Bronchial epithelial cell (primary cell): ENCODE results near the gene PREX1. TPM values are rescaled to one million over a fixed set of nuclear protein-coding genes. Genes with fewer than 3 reads are reported as not detected.

Source experiments
- DNase-seq: peaks from one replicate; pipeline ENCODE4 v3.0.0-alpha.2; 2010; ENCODE audit warnings: low read depth
- FAIRE-seq: peaks from 2 replicates; lab custom pipeline; 2011; peaks lifted over from hg19 to GRCh38; lab: Jason Lieb, UNC
- H3K27me3 ChIP-seq: 2 replicates; pipeline ENCODE4 v1.5.1; 2011; ENCODE audit warnings: low read length; ENCODE audit not compliant: control insufficient read depth, insufficient read depth
- H3K36me3 ChIP-seq: 2 replicates; pipeline ENCODE4 v1.5.1; 2011; ENCODE audit warnings: low read length; ENCODE audit not compliant: control insufficient read depth, insufficient read depth
- H3K4me3 ChIP-seq: 2 replicates; pipeline ENCODE4 v1.5.1; 2011; ENCODE audit warnings: mild to moderate bottlenecking, low read depth, low read length, control low read depth
- total RNA-seq: library from RNA; depleted of rRNA; stranded (reverse); fragments of >200 nt; gene quantifications from 2 replicates; pipeline ENCODE4 v1.2.1, GENCODE V29; 2014
- TF ChIP-seq, protein P1 (sequence below): IDR thresholded peaks from 2 replicates; pipeline ENCODE4 v1.5.1; 2011; ENCODE audit warnings: mild to moderate bottlenecking, moderate library complexity, low read length, control low read depth, inconsistent platforms; ENCODE audit not compliant: insufficient read depth, severe bottlenecking

The PREX1 gene
- total RNA-seq, 1 donor from 2014 or later, result under 0.01 TPM

- DNase-seq (no peak), FAIRE-seq (no peak)
- H3K27me3 ChIP-seq, result no peaks in the 10 kb centered on the region
- TF ChIP-seq, protein P1, sequence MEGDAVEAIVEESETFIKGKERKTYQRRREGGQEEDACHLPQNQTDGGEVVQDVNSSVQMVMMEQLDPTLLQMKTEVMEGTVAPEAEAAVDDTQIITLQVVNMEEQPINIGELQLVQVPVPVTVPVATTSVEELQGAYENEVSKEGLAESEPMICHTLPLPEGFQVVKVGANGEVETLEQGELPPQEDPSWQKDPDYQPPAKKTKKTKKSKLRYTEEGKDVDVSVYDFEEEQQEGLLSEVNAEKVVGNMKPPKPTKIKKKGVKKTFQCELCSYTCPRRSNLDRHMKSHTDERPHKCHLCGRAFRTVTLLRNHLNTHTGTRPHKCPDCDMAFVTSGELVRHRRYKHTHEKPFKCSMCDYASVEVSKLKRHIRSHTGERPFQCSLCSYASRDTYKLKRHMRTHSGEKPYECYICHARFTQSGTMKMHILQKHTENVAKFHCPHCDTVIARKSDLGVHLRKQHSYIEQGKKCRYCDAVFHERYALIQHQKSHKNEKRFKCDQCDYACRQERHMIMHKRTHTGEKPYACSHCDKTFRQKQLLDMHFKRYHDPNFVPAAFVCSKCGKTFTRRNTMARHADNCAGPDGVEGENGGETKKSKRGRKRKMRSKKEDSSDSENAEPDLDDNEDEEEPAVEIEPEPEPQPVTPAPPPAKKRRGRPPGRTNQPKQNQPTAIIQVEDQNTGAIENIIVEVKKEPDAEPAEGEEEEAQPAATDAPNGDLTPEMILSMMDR, result no peak
- H3K36me3 ChIP-seq, result no peaks in the 10 kb centered on the region
- no peak overlapping the region for H3K4me3 ChIP-seq
These were observed 166.0 kb downstream of the PREX1 start for GRCh38 chr20:48661575-48662455.

DNA sequence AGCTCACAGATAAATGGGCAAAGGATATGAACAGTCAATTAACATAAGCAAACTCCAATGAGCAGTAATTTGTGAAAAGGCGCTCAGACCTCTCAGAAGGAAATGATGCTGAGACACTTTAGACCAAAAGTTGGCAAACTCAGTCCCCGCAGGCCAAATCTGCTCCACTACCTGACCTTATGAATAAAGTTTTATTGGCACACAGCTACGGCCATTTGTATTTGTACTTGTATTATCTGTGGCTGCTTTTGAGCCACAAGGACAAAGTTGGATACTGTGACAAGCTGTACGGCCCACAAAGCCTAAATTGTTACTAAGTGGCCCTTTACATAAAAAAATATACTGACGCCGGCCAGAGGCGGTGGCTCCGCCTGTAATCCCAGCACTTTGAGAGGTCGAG lies 167.0 kb downstream of the PREX1 start:
- DNase-seq, result no peak
- TF ChIP-seq, protein P1, result no peak
- Histone ChIP-seq H3K4me3 (no peak overlapping the region), H3K27me3 (no peaks in the 10 kb centered on the region), H3K36me3 (no peaks in the 10 kb centered on the region)
- no peak for FAIRE-seq

- FAIRE-seq (no peak), DNase-seq (no peak)
- Histone ChIP-seq H3K27me3 (no peaks in the 10 kb centered on the region), H3K4me3 (no peak overlapping the region), H3K36me3 (no peaks in the 10 kb centered on the region)
- TF ChIP-seq, protein P1, result no peak
These were observed 167.9 kb downstream of the PREX1 start for GRCh38 chr20:48659858-48660257.

DNA sequence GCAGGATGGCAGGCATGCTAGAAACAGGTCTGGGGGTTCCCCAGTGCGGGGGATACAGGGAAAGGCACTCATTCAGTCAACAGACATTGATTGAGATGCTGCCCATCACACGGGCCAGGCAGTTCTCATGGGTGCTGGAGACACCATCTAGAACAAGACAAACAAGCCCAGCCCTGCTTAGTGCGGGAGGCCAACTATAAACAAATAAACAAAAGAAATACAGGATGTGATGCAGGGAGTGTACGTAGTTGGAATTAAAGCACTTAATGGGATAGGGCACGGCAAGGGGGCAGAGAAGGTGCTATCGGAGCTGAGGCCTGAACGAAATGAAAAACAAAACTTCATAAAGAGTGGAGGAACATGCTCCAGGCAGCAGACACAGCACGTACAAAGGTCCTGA lies 169.3 kb downstream of the PREX1 start:
- FAIRE-seq, result no peak
- no peaks in the 10 kb centered on the region for H3K36me3 ChIP-seq
- no peak for DNase-seq
- TF ChIP-seq, protein P1, result no peak
- H3K4me3 ChIP-seq, result no peak overlapping the region
- no peaks in the 10 kb centered on the region for H3K27me3 ChIP-seq

DNA sequence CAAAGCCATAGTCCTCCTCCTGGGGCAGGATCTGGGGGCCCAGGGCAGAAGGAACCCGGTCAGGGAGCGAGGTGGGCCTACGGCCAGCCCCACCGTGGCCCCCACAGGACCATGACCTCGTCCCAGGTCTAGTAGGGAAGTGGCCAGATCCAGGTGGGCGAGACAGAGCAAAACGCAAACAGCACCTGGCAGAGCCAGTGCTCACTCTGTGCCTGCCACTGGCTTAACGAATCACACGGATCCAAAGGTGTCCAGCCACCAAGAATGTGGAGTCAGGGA lies 169.7 kb downstream of the PREX1 start:
- TF ChIP-seq, protein P1, result no peak
- FAIRE-seq (no peak), DNase-seq (no peak)
- Histone ChIP-seq H3K36me3 (no peaks in the 10 kb centered on the region), H3K27me3 (no peaks in the 10 kb centered on the region), H3K4me3 (no peak overlapping the region)
